Central memory CD4-positive, alpha-beta T cell (primary cell): ENCODE data around the gene TBL1XR1.
"Not testable (repeated sequence)": the region's sequence is repeated elsewhere in the genome, so short reads cannot be mapped to it uniquely, and the experiment has no call there.

Source experiments
- DNase-seq: peaks from one replicate; pipeline ENCODE4 v3.0.0; 2022

The TBL1XR1 gene

GRCh38 chr3:177000159-177000558 lies 197.1 kb downstream of the TBL1XR1 start:
- DNase-seq: not testable (repeated sequence)

- DNase-seq: no peak
Measured at GRCh38 chr3:176995946-176996345, 201.3 kb downstream of the TBL1XR1 start.

GRCh38 chr3:176994891-176995781 lies 202.1 kb downstream of the TBL1XR1 start:
- DNase-seq: no peak

GRCh38 chr3:176994393-176994792 lies 202.9 kb downstream of the TBL1XR1 start:
- no peak for DNase-seq

- DNase-seq: no peak
Measured at GRCh38 chr3:176992978-176993377, 204.3 kb downstream of the TBL1XR1 start.

- no peak for DNase-seq
Measured at GRCh38 chr3:176992565-176992964, 204.7 kb downstream of the TBL1XR1 start.

- DNase-seq: no peak
Measured at GRCh38 chr3:176988795-176989194, 208.5 kb downstream of the TBL1XR1 start.

- DNase-seq: no peak
Measured at GRCh38 chr3:176987901-176988650, 209.2 kb downstream of the TBL1XR1 start.

- no peak for DNase-seq
Measured at GRCh38 chr3:176978441-176978840, 218.8 kb downstream of the TBL1XR1 start.

- DNase-seq: no peak
Measured at GRCh38 chr3:176977331-176977730, 220.0 kb downstream of the TBL1XR1 start.

- DNase-seq: no peak
Measured at GRCh38 chr3:176976586-176976985, 220.7 kb downstream of the TBL1XR1 start.

GRCh38 chr3:176974279-176974678 lies 223.0 kb downstream of the TBL1XR1 start:
- DNase-seq: no peak

GRCh38 chr3:176971613-176972174 lies 225.6 kb downstream of the TBL1XR1 start:
- no peak for DNase-seq

GRCh38 chr3:176970770-176971169 lies 226.5 kb downstream of the TBL1XR1 start:
- DNase-seq: no peak

- DNase-seq: no peak
Measured at GRCh38 chr3:176969506-176969905, 227.8 kb downstream of the TBL1XR1 start.
